Progenitor cell of endocrine pancreas (in vitro differentiated cells): ENCODE data around the gene MMP2. TPM values are rescaled to one million over a fixed set of nuclear protein-coding genes. Genes with fewer than 3 reads are reported as not detected.
A peak's percentile ranks its signal among the peaks of the same experiment; 100 is the strongest.

Experiments used
- DNase-seq: peaks from one replicate; pipeline ENCODE4 v3.0.0; 2021; ENCODE audit warnings: low spot score; ENCODE audit not compliant: unreplicated experiment
- H3K27ac Mint-ChIP-seq: 2 replicates; pipeline ENCODE4 v1.8.0; 2021; ENCODE audit warnings: mild to moderate bottlenecking, moderate library complexity, mixed read lengths
- H3K27me3 Mint-ChIP-seq: 2 replicates; pipeline ENCODE4 v1.8.0; 2021; ENCODE audit warnings: mixed read lengths
- H3K36me3 Mint-ChIP-seq: 2 replicates; pipeline ENCODE4 v1.8.0; 2022; ENCODE audit warnings: mixed read lengths; ENCODE audit not compliant: insufficient read depth
- H3K4me1 Mint-ChIP-seq: 2 replicates; pipeline ENCODE4 v1.8.0; 2021; ENCODE audit warnings: low read depth, mixed read lengths
- H3K4me3 Mint-ChIP-seq: 2 replicates; pipeline ENCODE4 v1.8.0; 2021; ENCODE audit warnings: low read depth, mild to moderate bottlenecking, moderate library complexity, mixed read lengths
- H3K9me3 Mint-ChIP-seq: 2 replicates; pipeline ENCODE4 v1.8.0; 2021; ENCODE audit warnings: low read depth, mixed read lengths
- total RNA-seq: library from RNA; stranded (reverse); gene quantifications from 2 replicates; pipeline ENCODE4 v1.2.1, GENCODE V29; 2021
- TF ChIP-seq, protein P1 (sequence below): fragments of 200-600 bp; sonication (generic); IDR thresholded peaks from one replicate; pipeline ENCODE4 v1.5.0; 2021; ENCODE audit warnings: antibody characterized with exemption, mild to moderate bottlenecking; ENCODE audit not compliant: unreplicated experiment

The MMP2 gene
- total RNA-seq, 1 donor from 2014 or later, result 8.4 TPM

DNA sequence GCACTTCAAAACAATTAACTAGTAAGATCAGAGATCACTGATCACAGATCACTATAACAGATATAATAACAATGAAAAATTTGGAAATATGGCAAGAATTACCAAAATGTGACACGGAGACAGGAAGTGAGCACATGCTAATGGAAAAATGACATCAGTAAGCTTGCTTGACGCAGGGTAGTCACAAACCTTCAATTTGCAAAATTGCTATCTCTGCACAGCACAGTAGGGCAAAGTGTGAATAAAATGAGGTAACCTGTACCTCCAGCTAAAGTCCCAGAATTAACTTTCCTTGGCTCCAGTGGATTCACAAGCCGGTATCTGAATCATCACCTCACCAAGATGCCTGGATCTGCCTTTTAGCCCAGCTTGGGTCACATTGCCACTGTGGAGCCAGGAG lies 4.2 kb upstream of the MMP2 start:
- Mint-ChIP-seq H3K4me3 (no peak overlapping the region), H3K36me3 (no peaks in the 10 kb centered on the region)

DNA sequence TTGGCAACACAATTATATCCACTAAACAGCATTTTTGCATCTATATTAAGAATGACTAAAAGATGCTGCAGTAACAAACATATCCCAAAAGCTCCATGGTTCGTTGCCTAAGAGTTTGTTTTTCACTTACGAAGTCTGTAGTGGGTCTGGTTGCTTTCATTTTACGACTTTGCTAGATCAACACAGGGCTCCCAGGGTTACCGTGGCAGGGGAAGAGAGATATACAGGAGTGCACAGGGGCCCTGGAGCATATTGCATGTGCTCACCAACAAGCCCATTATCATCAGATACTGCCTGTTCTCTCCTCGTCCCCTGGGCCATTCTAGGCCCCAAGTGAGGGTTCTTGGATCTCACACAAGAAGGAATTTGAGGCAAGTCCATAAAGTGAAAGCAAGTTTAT lies 3.1 kb upstream of the MMP2 start:
- H3K4me1 Mint-ChIP-seq, result peaks cover 7% of the 10 kb centered on the region
- H3K4me3 Mint-ChIP-seq, result no peak overlapping the region
- no peaks in the 10 kb centered on the region for H3K36me3 Mint-ChIP-seq
- peaks cover 79% of the 10 kb centered on the region for H3K27me3 Mint-ChIP-seq
- H3K27ac Mint-ChIP-seq, result no peak overlapping the region
- TF ChIP-seq, protein P1, sequence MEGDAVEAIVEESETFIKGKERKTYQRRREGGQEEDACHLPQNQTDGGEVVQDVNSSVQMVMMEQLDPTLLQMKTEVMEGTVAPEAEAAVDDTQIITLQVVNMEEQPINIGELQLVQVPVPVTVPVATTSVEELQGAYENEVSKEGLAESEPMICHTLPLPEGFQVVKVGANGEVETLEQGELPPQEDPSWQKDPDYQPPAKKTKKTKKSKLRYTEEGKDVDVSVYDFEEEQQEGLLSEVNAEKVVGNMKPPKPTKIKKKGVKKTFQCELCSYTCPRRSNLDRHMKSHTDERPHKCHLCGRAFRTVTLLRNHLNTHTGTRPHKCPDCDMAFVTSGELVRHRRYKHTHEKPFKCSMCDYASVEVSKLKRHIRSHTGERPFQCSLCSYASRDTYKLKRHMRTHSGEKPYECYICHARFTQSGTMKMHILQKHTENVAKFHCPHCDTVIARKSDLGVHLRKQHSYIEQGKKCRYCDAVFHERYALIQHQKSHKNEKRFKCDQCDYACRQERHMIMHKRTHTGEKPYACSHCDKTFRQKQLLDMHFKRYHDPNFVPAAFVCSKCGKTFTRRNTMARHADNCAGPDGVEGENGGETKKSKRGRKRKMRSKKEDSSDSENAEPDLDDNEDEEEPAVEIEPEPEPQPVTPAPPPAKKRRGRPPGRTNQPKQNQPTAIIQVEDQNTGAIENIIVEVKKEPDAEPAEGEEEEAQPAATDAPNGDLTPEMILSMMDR, result no peak
- H3K9me3 Mint-ChIP-seq, result no peaks in the 10 kb centered on the region
- DNase-seq, result no peak

More for the DNA sequence above, 4.2 kb upstream of the MMP2 start:
- no peaks in the 10 kb centered on the region for H3K9me3 Mint-ChIP-seq
- TF ChIP-seq, protein P1, result no peak
- no peak overlapping the region for H3K27ac Mint-ChIP-seq
- H3K27me3 Mint-ChIP-seq, result peaks cover 72% of the 10 kb centered on the region
- H3K4me1 Mint-ChIP-seq, result peaks cover 4% of the 10 kb centered on the region
- DNase-seq, result no peak

DNA sequence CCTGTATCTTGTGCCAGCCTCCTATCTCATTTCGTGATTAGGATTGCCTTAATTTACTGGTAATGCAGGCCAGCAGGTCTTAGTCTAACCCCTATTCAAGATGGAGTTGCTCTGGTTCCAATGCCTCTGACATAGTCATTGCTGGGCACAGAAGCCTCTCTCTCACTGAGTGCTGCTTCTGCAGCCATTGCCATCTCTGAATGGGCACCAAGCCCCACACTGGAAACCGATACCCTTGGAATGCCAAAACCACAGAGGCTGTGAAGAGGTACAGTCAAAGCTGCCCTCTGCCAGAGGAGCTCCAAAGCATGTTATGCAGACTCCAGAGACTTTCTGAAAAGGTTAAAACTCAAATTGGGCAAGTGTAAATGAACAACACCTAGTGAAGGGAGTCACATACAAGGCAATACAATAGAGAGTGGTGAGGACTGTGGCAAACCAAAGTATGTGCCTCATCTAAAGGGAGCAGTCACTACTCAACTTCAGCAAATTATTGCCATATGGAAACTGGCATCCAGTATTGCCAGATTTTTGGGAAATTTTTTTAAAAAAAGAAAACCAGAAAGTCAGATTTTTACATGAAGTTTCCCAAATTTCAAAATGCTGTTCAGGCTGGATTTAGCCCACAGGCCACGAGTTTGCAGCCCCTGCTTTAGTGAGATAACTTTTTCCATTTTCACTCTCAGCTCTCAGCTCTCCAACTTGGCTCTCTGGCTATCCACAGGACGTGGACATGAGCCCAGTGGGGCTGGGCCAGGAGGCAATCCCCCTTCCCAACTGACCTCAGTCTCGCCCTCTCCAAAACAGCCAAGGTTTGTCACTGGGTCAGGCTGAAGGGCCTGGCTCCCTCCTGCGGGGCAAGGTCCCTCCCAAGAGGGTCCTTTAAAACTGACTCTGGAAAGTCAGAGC lies 2.1 kb upstream of the MMP2 start:
- DNase-seq, result no peak
- no peak overlapping the region for H3K4me3 Mint-ChIP-seq
- H3K27ac Mint-ChIP-seq, result no peak overlapping the region
- TF ChIP-seq, protein P1, result no peak
- no peaks in the 10 kb centered on the region for H3K9me3 Mint-ChIP-seq
- H3K4me1 Mint-ChIP-seq, result peaks cover 7% of the 10 kb centered on the region
- H3K27me3 Mint-ChIP-seq, result peaks cover 80% of the 10 kb centered on the region
- H3K36me3 Mint-ChIP-seq, result no peaks in the 10 kb centered on the region

DNA sequence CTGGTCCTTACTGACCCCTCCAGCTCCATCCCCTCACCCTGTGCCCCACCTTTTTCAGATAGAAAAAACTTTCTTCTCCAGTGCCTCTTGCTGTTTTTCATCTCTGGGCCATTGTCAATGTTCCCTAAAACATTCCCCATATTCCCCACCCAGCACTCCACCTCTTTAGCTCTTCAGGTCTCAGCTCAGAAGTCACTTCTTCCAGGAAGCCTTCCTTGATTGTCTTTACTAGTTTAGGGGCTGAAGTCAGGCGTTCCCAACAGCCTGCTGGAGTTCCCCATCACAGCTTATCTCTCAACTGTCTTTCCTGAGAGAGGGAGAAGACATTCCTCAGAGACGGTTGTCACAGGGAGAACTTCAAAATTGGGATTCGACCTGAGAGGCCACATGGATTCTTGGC lies 1.3 kb upstream of the MMP2 start:
- no peaks in the 10 kb centered on the region for H3K9me3 Mint-ChIP-seq
- H3K27me3 Mint-ChIP-seq, result peaks cover 82% of the 10 kb centered on the region
- TF ChIP-seq, protein P1, result no peak
- peaks cover 7% of the 10 kb centered on the region for H3K4me1 Mint-ChIP-seq
- no peak overlapping the region for H3K27ac Mint-ChIP-seq
- no peak overlapping the region for H3K4me3 Mint-ChIP-seq
- no peaks in the 10 kb centered on the region for H3K36me3 Mint-ChIP-seq
- no peak for DNase-seq

DNA sequence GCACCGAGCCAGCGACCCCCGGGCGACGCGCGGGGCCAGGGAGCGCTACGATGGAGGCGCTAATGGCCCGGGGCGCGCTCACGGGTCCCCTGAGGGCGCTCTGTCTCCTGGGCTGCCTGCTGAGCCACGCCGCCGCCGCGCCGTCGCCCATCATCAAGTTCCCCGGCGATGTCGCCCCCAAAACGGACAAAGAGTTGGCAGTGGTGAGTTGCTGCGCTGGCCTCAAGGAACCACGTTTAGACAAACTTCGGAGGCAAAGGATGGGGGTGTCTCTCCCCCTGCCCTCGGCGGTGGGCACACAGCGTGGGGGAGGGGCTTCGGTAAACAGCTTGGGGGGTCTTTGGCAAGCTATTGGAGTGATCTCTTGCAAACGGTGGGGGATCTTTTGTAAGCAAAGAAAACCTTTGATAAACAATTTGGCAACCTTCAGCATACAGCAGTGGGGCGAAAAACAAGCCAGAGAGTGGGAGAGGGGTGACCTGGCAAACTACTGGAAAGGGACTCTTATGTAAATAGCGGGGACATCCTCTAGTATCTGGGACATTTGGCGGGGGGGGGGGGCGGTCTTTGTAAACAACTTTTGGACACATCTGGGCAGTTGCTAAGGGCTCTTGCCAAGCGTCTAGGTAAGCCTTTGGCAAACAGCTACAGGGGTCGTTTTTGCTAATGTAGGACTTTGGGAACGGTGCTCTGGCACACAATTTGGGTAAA lies 587 bp downstream of the MMP2 start:
- H3K4me3 Mint-ChIP-seq, result peak overlapping the region; percentile 74
- no peaks in the 10 kb centered on the region for H3K36me3 Mint-ChIP-seq
- DNase-seq, result no peak
- no peaks in the 10 kb centered on the region for H3K9me3 Mint-ChIP-seq
- peaks cover 7% of the 10 kb centered on the region for H3K4me1 Mint-ChIP-seq
- TF ChIP-seq, protein P1, result no peak
- H3K27me3 Mint-ChIP-seq, result peaks cover 67% of the 10 kb centered on the region
- H3K27ac Mint-ChIP-seq, result peak overlapping the region; percentile 73
